ENCODE measurements around the gene SCAF4. TPM values are rescaled to one million over a fixed set of nuclear protein-coding genes. Genes with fewer than 3 reads are reported as not detected.

The SCAF4 gene
- total RNA-seq, 4 donors from 2014 or later = 23.6 to 41.5 (median 29.3) TPM

DNA sequence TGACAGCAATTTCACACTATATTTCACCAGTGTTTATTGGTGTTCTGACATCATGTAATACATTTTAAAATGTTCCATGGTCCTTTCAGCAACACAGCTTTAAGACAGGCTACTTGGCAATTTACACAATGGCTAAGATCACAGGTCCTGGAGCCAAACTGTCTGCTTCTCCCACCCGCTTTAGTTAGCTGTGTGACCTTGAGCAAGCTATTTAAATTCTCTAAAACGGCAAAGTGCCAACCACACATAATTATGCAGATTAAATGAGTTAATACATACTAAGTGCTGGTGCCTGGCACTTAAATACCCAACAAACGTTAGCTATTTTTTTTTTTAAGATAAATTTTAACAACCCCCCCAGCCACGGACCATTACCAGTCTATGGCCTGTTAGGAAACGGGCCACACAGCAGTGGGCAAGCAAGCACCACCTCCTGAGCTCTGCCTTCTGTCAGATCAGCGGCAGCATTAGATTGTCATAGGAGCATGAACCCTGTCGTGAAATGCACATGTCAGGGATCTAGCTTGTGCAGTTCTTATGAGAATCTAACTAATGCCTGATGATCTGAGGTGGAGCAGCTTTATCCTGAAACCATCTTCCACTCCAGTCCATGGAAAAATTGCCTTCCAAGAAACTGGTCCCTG lies 45.5 kb downstream of the SCAF4 start:
- H3K9me3 ChIP-seq = no peaks in the 10 kb centered on the region
- no peak overlapping the region for H3K4me3 ChIP-seq
- H3K36me3 ChIP-seq = peaks cover 96% of the 10 kb centered on the region
- no peak for TF ChIP-seq EP300 (IDR thresholded peaks at IDR 0.05)
- TF ChIP-seq POLR2A (IDR thresholded peaks at IDR 0.05) = no peak
- TF ChIP-seq POLR2AphosphoS5 (IDR thresholded peaks at IDR 0.05) = no peak
- TF ChIP-seq, protein P1, sequence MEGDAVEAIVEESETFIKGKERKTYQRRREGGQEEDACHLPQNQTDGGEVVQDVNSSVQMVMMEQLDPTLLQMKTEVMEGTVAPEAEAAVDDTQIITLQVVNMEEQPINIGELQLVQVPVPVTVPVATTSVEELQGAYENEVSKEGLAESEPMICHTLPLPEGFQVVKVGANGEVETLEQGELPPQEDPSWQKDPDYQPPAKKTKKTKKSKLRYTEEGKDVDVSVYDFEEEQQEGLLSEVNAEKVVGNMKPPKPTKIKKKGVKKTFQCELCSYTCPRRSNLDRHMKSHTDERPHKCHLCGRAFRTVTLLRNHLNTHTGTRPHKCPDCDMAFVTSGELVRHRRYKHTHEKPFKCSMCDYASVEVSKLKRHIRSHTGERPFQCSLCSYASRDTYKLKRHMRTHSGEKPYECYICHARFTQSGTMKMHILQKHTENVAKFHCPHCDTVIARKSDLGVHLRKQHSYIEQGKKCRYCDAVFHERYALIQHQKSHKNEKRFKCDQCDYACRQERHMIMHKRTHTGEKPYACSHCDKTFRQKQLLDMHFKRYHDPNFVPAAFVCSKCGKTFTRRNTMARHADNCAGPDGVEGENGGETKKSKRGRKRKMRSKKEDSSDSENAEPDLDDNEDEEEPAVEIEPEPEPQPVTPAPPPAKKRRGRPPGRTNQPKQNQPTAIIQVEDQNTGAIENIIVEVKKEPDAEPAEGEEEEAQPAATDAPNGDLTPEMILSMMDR (IDR thresholded peaks at IDR 0.05) = no peak
- no peaks in the 10 kb centered on the region for H3K27me3 ChIP-seq
- no peak overlapping the region for H3K27ac ChIP-seq
- WGBS = 77% methylated on average over 7 of the region's 7 CpGs
- H3K4me1 ChIP-seq = no peaks in the 10 kb centered on the region
- DNase-seq (ENCODE audit: low spot score in 2 of 2) = no peak

DNA sequence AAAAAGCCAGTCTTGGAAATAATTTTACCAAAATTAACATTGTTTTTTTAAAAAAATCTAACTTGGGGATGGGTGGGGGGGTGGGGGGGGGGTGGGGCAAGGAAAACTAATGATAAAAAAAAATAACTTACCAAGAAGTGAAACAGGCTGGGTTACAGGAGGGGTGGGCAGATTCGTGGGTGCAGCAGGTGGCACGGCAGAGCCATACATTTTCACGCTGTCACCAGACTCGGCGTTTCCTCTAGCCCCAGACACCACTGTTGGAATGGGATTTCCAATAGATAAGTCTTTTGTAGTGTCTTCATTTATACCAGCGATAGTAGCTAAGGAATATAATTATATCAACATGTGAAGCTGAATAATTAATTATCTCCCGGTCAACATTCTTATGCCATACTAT lies 47.0 kb downstream of the SCAF4 start:
- H3K36me3 ChIP-seq = peaks cover 90% of the 10 kb centered on the region

DNA sequence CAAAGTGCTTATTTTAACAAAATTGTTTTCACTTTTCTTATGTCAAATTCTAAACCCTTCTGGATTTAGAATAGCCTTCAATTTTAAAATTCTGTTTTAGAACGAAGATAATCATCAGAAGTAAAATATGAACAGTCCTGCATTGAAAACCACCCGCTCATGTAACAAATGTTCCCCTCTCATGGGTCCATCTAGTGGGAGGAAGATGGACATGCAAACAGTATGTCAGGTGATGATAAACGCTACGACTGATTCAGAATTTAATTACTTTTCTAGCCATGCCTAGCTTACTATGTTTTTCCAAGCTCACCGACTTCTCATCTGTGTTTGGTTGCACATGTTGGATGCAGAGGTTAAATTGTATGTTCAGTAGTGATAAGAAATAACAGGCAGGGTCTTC lies 48.9 kb downstream of the SCAF4 start:
- WGBS = 91% methylated on average over 5 of the region's 5 CpGs
- H3K9me3 ChIP-seq = no peaks in the 10 kb centered on the region
- peaks cover 72% of the 10 kb centered on the region for H3K36me3 ChIP-seq
- H3K4me1 ChIP-seq = no peaks in the 10 kb centered on the region
- no peak overlapping the region for H3K4me3 ChIP-seq
- DNase-seq (ENCODE audit: low spot score in 2 of 2) = no peak
- H3K27ac ChIP-seq = no peak overlapping the region
- no peaks in the 10 kb centered on the region for H3K27me3 ChIP-seq
- no peak for TF ChIP-seq POLR2AphosphoS5 (IDR thresholded peaks at IDR 0.05)

More for the DNA sequence above, 47.0 kb downstream of the SCAF4 start:
- Histone ChIP-seq H3K4me1 (no peaks in the 10 kb centered on the region), H3K4me3 (no peak overlapping the region), H3K9me3 (no peaks in the 10 kb centered on the region), H3K27me3 (no peaks in the 10 kb centered on the region), H3K27ac (no peak overlapping the region)
- WGBS = 87% methylated on average over 7 of the region's 7 CpGs
- no peak for TF ChIP-seq POLR2A (IDR thresholded peaks at IDR 0.05)
- no peak for TF ChIP-seq EP300 (IDR thresholded peaks at IDR 0.05)
- TF ChIP-seq POLR2AphosphoS5 (IDR thresholded peaks at IDR 0.05) = no peak
- TF ChIP-seq, protein P1 (IDR thresholded peaks at IDR 0.05) = no peak
- no peak for DNase-seq (ENCODE audit: low spot score in 2 of 2)

DNA sequence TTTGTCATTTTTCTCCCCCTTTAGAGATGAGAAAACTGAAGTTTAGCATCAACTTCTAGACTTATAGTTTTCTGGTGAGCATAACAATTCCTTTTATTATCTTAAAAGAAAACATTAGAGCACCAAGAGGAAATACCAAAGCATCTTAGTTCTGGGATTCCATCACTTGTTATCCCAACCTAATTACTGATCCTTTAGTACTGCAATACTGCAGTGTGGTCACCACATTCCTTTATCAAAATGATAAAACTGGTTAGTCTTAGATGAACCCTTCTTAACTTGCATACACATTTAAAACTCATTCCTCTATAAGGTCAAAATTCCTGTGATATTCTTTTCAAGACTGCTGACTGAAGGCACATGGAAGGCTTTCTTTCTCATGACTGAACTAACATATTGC lies 49.3 kb downstream of the SCAF4 start:
- no peak overlapping the region for H3K27ac ChIP-seq
- no peak for DNase-seq (ENCODE audit: low spot score in 2 of 2)
- H3K4me3 ChIP-seq = no peak overlapping the region
- H3K36me3 ChIP-seq = peaks cover 70% of the 10 kb centered on the region
- H3K9me3 ChIP-seq = no peaks in the 10 kb centered on the region
- no peaks in the 10 kb centered on the region for H3K4me1 ChIP-seq
- H3K27me3 ChIP-seq = no peaks in the 10 kb centered on the region
- TF ChIP-seq, protein P1 (IDR thresholded peaks at IDR 0.05) = no peak
- TF ChIP-seq EP300 (IDR thresholded peaks at IDR 0.05) (no peak), POLR2AphosphoS5 (IDR thresholded peaks at IDR 0.05) (no peak), POLR2A (IDR thresholded peaks at IDR 0.05) (no peak)

DNA sequence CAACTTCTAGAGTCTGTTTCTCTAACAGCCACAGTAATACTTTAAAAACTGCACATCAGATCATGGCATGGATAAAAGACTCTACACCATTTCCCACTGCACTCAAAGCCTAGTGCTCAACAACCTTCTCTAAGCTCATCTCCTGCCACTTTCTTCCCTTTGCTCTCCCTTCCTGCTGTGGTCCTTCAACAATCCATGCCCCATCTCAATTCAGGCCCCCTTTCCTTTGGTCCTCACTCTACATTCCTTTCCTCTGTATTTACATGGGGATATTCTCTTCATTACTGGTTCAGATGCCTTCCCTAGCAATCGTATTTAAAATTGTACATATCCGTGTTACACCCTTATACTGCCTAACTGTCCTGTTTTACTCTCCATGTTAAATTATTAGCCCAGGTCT lies 53.4 kb downstream of the SCAF4 start:
- TF ChIP-seq, protein P1 (IDR thresholded peaks at IDR 0.05) = no peak
- TF ChIP-seq POLR2A (IDR thresholded peaks at IDR 0.05) = no peak
- TF ChIP-seq EP300 (IDR thresholded peaks at IDR 0.05) = no peak
- TF ChIP-seq POLR2AphosphoS5 (IDR thresholded peaks at IDR 0.05) = no peak
- peaks cover 29% of the 10 kb centered on the region for H3K36me3 ChIP-seq

DNA sequence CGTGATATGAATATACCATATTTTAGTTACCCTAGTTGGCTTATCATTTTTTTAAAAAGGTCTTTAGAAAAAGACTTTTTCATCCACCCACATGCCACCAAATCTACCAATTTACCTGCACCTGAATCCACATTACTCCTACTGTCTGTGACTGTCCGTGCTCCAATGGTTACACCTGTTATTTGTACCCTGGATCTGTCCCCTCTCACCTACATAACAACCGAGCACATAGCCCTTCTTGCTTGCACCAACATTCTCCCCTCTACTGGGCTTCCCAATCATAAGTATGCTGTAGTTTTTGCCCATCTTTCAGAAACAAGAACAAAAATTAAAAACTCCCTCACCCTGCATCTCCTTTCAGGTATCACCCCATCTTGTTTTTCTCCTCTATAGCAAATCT lies 54.9 kb downstream of the SCAF4 start:
- 98% methylated on average over 3 of the region's 3 CpGs for WGBS
- no peak overlapping the region for H3K4me3 ChIP-seq

More for the DNA sequence above, 53.4 kb downstream of the SCAF4 start:
- Histone ChIP-seq H3K27ac (no peak overlapping the region), H3K9me3 (no peaks in the 10 kb centered on the region), H3K4me3 (no peak overlapping the region), H3K27me3 (no peaks in the 10 kb centered on the region), H3K4me1 (no peaks in the 10 kb centered on the region)
- 93% methylated on average over 2 of the region's 2 CpGs for WGBS
- no peak for DNase-seq (ENCODE audit: low spot score in 2 of 2)

More for the DNA sequence above, 54.9 kb downstream of the SCAF4 start:
- H3K27ac ChIP-seq = no peak overlapping the region
- no peaks in the 10 kb centered on the region for H3K9me3 ChIP-seq
- DNase-seq (ENCODE audit: low spot score in 2 of 2) = no peak
- H3K4me1 ChIP-seq = no peaks in the 10 kb centered on the region
- no peaks in the 10 kb centered on the region for H3K27me3 ChIP-seq
- TF ChIP-seq POLR2AphosphoS5 (IDR thresholded peaks at IDR 0.05) (no peak), POLR2A (IDR thresholded peaks at IDR 0.05) (no peak), EP300 (IDR thresholded peaks at IDR 0.05) (no peak)
- TF ChIP-seq, protein P1 (IDR thresholded peaks at IDR 0.05) = no peak
- H3K36me3 ChIP-seq = peaks cover 17% of the 10 kb centered on the region
